ENCODE results near the gene PLXND1. TPM values are rescaled to one million over a fixed set of nuclear protein-coding genes. Genes with fewer than 3 reads are reported as not detected.

PLXND1 gene
- total and polyA plus RNA-seq, 2 donors (not counting 1 experiment from before 2014, with no cell fraction given): 89.6 to 109 TPM

GRCh38 chr3:129622226-129622874, 15.9 kb upstream of the PLXND1 start:
- no peak overlapping the region for H3K4me3 ChIP-seq (replicated peaks in 1 of 4; ENCODE audit: control extremely low read depth in 1 of 4, insufficient read depth in 1 of 4, low read depth in 3 of 4, low read length in 4 of 4)
- no peak for DNase-seq (ENCODE audit: low read depth in 2 of 2)
- H3K27ac ChIP-seq (ENCODE audit: insufficient read depth, low read length): no peak overlapping the region
- H3K4me2 ChIP-seq (ENCODE audit: extremely low read depth, insufficient read depth, low read length): no peak overlapping the region
- no peaks in the 10 kb centered on the region for H3K27me3 ChIP-seq (ENCODE audit: control insufficient read depth, insufficient read depth, low read length)
- H3K4me1 ChIP-seq (ENCODE audit: control insufficient read depth, extremely low read depth, insufficient read depth, low read length): peaks cover 28% of the 10 kb centered on the region
- H4K20me1 ChIP-seq (ENCODE audit: control insufficient read depth, extremely low read depth, insufficient read depth, low read length): no peaks in the 10 kb centered on the region
- no peak for TF ChIP-seq EZH2 (IDR thresholded peaks at IDR 0.05; ENCODE audit: low read length, missing control alignments)
- TF ChIP-seq CTCF (conservative IDR thresholded peaks at IDR 0.05 in 1 of 2, IDR thresholded peaks at IDR 0.05 in 1 of 2; ENCODE audit: low read depth in 1 of 2, low read length in 2 of 2): no peak
- no peaks in the 10 kb centered on the region for H3K36me3 ChIP-seq (ENCODE audit: control insufficient read depth, insufficient read depth, low read length)
- no peak overlapping the region for H3K9ac ChIP-seq (ENCODE audit: insufficient read depth, low read length)
- no peaks in the 10 kb centered on the region for H3K9me3 ChIP-seq (ENCODE audit: control insufficient read depth, insufficient read depth, low read depth, low read length)
- H3K79me2 ChIP-seq (ENCODE audit: control insufficient read depth, insufficient read depth, low read length): no peaks in the 10 kb centered on the region
- H2AFZ ChIP-seq (ENCODE audit: low read length): no peak overlapping the region

GRCh38 chr3:129621626-129622225, 15.2 kb upstream of the PLXND1 start:
- no peak for DNase-seq (ENCODE audit: low read depth in 2 of 2)
- H2AFZ ChIP-seq (ENCODE audit: low read length): no peak overlapping the region
- no peaks in the 10 kb centered on the region for H4K20me1 ChIP-seq (ENCODE audit: control insufficient read depth, extremely low read depth, insufficient read depth, low read length)
- no peaks in the 10 kb centered on the region for H3K36me3 ChIP-seq (ENCODE audit: control insufficient read depth, insufficient read depth, low read length)
- H3K4me3 ChIP-seq (replicated peaks in 1 of 4; ENCODE audit: control extremely low read depth in 1 of 4, insufficient read depth in 1 of 4, low read depth in 3 of 4, low read length in 4 of 4): no peak overlapping the region
- no peaks in the 10 kb centered on the region for H3K9me3 ChIP-seq (ENCODE audit: control insufficient read depth, insufficient read depth, low read depth, low read length)
- no peaks in the 10 kb centered on the region for H3K79me2 ChIP-seq (ENCODE audit: control insufficient read depth, insufficient read depth, low read length)
- no peak overlapping the region for H3K9ac ChIP-seq (ENCODE audit: insufficient read depth, low read length)
- H3K4me2 ChIP-seq (ENCODE audit: extremely low read depth, insufficient read depth, low read length): no peak overlapping the region
- TF ChIP-seq CTCF (conservative IDR thresholded peaks at IDR 0.05 in 1 of 2, IDR thresholded peaks at IDR 0.05 in 1 of 2; ENCODE audit: low read depth in 1 of 2, low read length in 2 of 2): no peak
- no peak for TF ChIP-seq EZH2 (IDR thresholded peaks at IDR 0.05; ENCODE audit: low read length, missing control alignments)
- peaks cover 26% of the 10 kb centered on the region for H3K4me1 ChIP-seq (ENCODE audit: control insufficient read depth, extremely low read depth, insufficient read depth, low read length)
- H3K27ac ChIP-seq (ENCODE audit: insufficient read depth, low read length): no peak overlapping the region
- H3K27me3 ChIP-seq (ENCODE audit: control insufficient read depth, insufficient read depth, low read length): no peaks in the 10 kb centered on the region

GRCh38 chr3:129620828-129621559, 14.5 kb upstream of the PLXND1 start:
- Histone ChIP-seq H3K4me2 (ENCODE audit: extremely low read depth, insufficient read depth, low read length) (no peak overlapping the region), H3K4me3 (replicated peaks in 1 of 4; ENCODE audit: control extremely low read depth in 1 of 4, insufficient read depth in 1 of 4, low read depth in 3 of 4, low read length in 4 of 4) (no peak overlapping the region), H3K9ac (ENCODE audit: insufficient read depth, low read length) (no peak overlapping the region), H3K36me3 (ENCODE audit: control insufficient read depth, insufficient read depth, low read length) (no peaks in the 10 kb centered on the region), H3K27me3 (ENCODE audit: control insufficient read depth, insufficient read depth, low read length) (no peaks in the 10 kb centered on the region), H3K27ac (ENCODE audit: insufficient read depth, low read length) (no peak overlapping the region), H3K4me1 (ENCODE audit: control insufficient read depth, extremely low read depth, insufficient read depth, low read length) (peaks cover 28% of the 10 kb centered on the region), H2AFZ (ENCODE audit: low read length) (no peak overlapping the region), H3K9me3 (ENCODE audit: control insufficient read depth, insufficient read depth, low read depth, low read length) (no peaks in the 10 kb centered on the region), H3K79me2 (ENCODE audit: control insufficient read depth, insufficient read depth, low read length) (no peaks in the 10 kb centered on the region), H4K20me1 (ENCODE audit: control insufficient read depth, extremely low read depth, insufficient read depth, low read length) (no peaks in the 10 kb centered on the region)
- no peak for TF ChIP-seq CTCF (conservative IDR thresholded peaks at IDR 0.05 in 1 of 2, IDR thresholded peaks at IDR 0.05 in 1 of 2; ENCODE audit: low read depth in 1 of 2, low read length in 2 of 2)
- no peak for TF ChIP-seq EZH2 (IDR thresholded peaks at IDR 0.05; ENCODE audit: low read length, missing control alignments)
- no peak for DNase-seq (ENCODE audit: low read depth in 2 of 2)

All from fibroblast of lung (primary cell).